SK-N-SH (cell line): ENCODE measurements around the gene MSI1. TPM values are rescaled to one million over a fixed set of nuclear protein-coding genes. Genes with fewer than 3 reads are reported as not detected.

Source experiments
- CTCF ChIA-PET: fragments of 300-600, 350-600 bp; formaldehyde crosslinking; extraction: SDS; loops from one replicate; lab custom pipeline; 2021; lab: Yijun Ruan, JAX
- POLR2A ChIA-PET: fragments of 350-600 bp; sonication (Branson Sonifier 250); formaldehyde crosslinking; extraction: SDS; loops from one replicate; lab custom pipeline; 2020; ENCODE audit warnings: antibody characterized with exemption, inconsistent platforms; lab: Yijun Ruan, JAX
- DNase-seq: peaks from one replicate; pipeline ENCODE4 v3.0.0; 2012
- H2AFZ ChIP-seq: fragments of 200-600 bp; sonication (generic); 2 replicates; pipeline ENCODE4 v1.8.1; 2016; ENCODE audit warnings: antibody characterized with exemption, mild to moderate bottlenecking, low read depth
- H3F3A ChIP-seq: fragments of 200-600 bp; sonication (generic); replicated peaks from 2 replicates; pipeline ENCODE3; 2016; ENCODE audit warnings: antibody characterized with exemption, mild to moderate bottlenecking; ENCODE audit not compliant: insufficient read depth
- H3K27ac ChIP-seq, 2 experiments: fragments of 200-500 bp in 1 of 2; fragments of 200-600 bp in 1 of 2; sonication (Bioruptor generic) in 1 of 2; sonication (generic), shearing (Covaris generic) in 1 of 2; 2 replicates each; pipeline versions ENCODE4 v1.5.1 to v1.6.1; 2014 to 2016; ENCODE audit warnings: low read depth in 2 of 2, inconsistent platforms in 1 of 2, low read length in 1 of 2, mild to moderate bottlenecking in 1 of 2, mixed read lengths in 1 of 2
- H3K27me3 ChIP-seq: fragments of 200-600 bp; sonication (generic), shearing (Covaris generic); 2 replicates; pipeline ENCODE4 v1.6.1; 2016; ENCODE audit warnings: mixed run types; ENCODE audit not compliant: insufficient read depth
- H3K36me3 ChIP-seq, 2 experiments: fragments of 200-500 bp in 1 of 2; fragments of 200-600 bp in 1 of 2; sonication (Bioruptor generic) in 1 of 2; sonication (generic) in 1 of 2; replicated peaks in 1 of 2; 2 replicates each; pipeline versions ENCODE3 to v1.5.1; 2014 to 2016; ENCODE audit warnings: low read length in 1 of 2, mild to moderate bottlenecking in 1 of 2; ENCODE audit not compliant: insufficient read depth in 2 of 2, control insufficient read depth in 1 of 2
- H3K4me1 ChIP-seq, 2 experiments: fragments of 200-500 bp in 1 of 2; fragments of 200-600 bp in 1 of 2; sonication (Bioruptor generic) in 1 of 2; sonication (generic), shearing (Covaris generic) in 1 of 2; 2 replicates each; pipeline versions ENCODE4 v1.5.1 to v1.6.1; 2014 to 2016; ENCODE audit warnings: low read depth in 1 of 2, low read length in 1 of 2, mixed run types in 1 of 2; ENCODE audit not compliant: insufficient read depth in 2 of 2, control insufficient read depth in 1 of 2
- H3K4me2 ChIP-seq: fragments of 200-600 bp; sonication (generic), shearing (Covaris generic); 2 replicates; pipeline ENCODE4 v1.6.1; 2017; ENCODE audit warnings: mixed run types
- H3K4me3 ChIP-seq, 2 experiments: fragments of 200-500 bp in 1 of 2; fragments of 200-600 bp in 1 of 2; sonication (Bioruptor generic) in 1 of 2; sonication (generic), shearing (Covaris generic) in 1 of 2; 2 replicates each; pipeline versions ENCODE4 v1.5.1 to v1.8.1; 2014 to 2016; ENCODE audit warnings: low read depth in 2 of 2, inconsistent platforms in 1 of 2, low read length in 1 of 2, mild to moderate bottlenecking in 1 of 2, mixed read lengths in 1 of 2, moderate library complexity in 1 of 2
- H3K79me2 ChIP-seq: fragments of 200-600 bp; sonication (generic); 2 replicates; pipeline ENCODE4 v1.8.1; 2017; ENCODE audit warnings: mild to moderate bottlenecking; ENCODE audit not compliant: insufficient read depth
- H3K9ac ChIP-seq: fragments of 200-600 bp; sonication (generic); 2 replicates; pipeline ENCODE4 v1.6.1; 2017; ENCODE audit warnings: mixed run types
- H3K9me2 ChIP-seq: fragments of 200-600 bp; sonication (generic); 2 replicates; pipeline ENCODE4 v1.6.1; 2017; ENCODE audit warnings: mixed run types
- H3K9me3 ChIP-seq: fragments of 200-600 bp; sonication (generic); 2 replicates; pipeline ENCODE4 v1.6.1; 2017; ENCODE audit warnings: mixed run types, mild to moderate bottlenecking, moderate library complexity
- H4K20me1 ChIP-seq: fragments of 200-600 bp; sonication (generic); 2 replicates; pipeline ENCODE4 v1.6.1; 2017; ENCODE audit warnings: mild to moderate bottlenecking, mixed run types; ENCODE audit not compliant: insufficient read depth
- CHD2 ChIP-seq: fragments of 150-350 bp; IDR thresholded peaks from 2 replicates; pipeline ENCODE4 v1.6.1; 2018; ENCODE audit warnings: low read length; ENCODE audit not compliant: partially characterized antibody
- CTCF ChIP-seq: fragments of 200-600 bp; sonication (generic); IDR thresholded peaks from 2 replicates; pipeline ENCODE4 v1.6.1; 2017; ENCODE audit warnings: antibody characterized with exemption, mild to moderate bottlenecking, moderate library complexity
- ELF1 ChIP-seq: IDR thresholded peaks from 2 replicates; pipeline ENCODE4 v1.4.0; 2012
- FOSL2 ChIP-seq: IDR thresholded peaks from 2 replicates; pipeline ENCODE4 v1.4.0; 2012; ENCODE audit warnings: low read depth, mild to moderate bottlenecking, moderate library complexity, borderline replicate concordance
- GABPA ChIP-seq: IDR thresholded peaks from 2 replicates; pipeline ENCODE4 v1.4.0; 2012; ENCODE audit warnings: low read depth, mild to moderate bottlenecking
- JUND ChIP-seq: IDR thresholded peaks from 2 replicates; pipeline ENCODE4 v1.4.0; 2012
- MAX ChIP-seq: IDR thresholded peaks from 2 replicates; pipeline ENCODE4 v1.4.0; 2012; ENCODE audit warnings: low read depth
- MEF2A ChIP-seq: IDR thresholded peaks from 2 replicates; pipeline ENCODE4 v1.4.0; 2012; ENCODE audit warnings: low read depth, borderline replicate concordance
- MXI1 ChIP-seq: IDR thresholded peaks from 2 replicates; pipeline ENCODE4 v1.6.1; 2012; ENCODE audit warnings: mild to moderate bottlenecking, low read depth, low read length, improper control_type of control experiment
- NFIC ChIP-seq: IDR thresholded peaks from 2 replicates; pipeline ENCODE4 v1.4.0; 2012; ENCODE audit warnings: borderline replicate concordance
- RAD21 ChIP-seq: IDR thresholded peaks from 2 replicates; pipeline ENCODE4 v1.6.1; 2012; ENCODE audit warnings: mild to moderate bottlenecking, low read length
- SIN3A ChIP-seq: IDR thresholded peaks from 2 replicates; pipeline ENCODE4 v1.6.1; 2012; ENCODE audit warnings: low read depth, mild to moderate bottlenecking, low read length, moderate library complexity, borderline replicate concordance
- SMC3 ChIP-seq: IDR thresholded peaks from 2 replicates; pipeline ENCODE4 v1.6.1; 2012; ENCODE audit warnings: low read depth, low read length, improper control_type of control experiment
- TCF12 ChIP-seq: IDR thresholded peaks from 2 replicates; pipeline ENCODE4 v1.4.0; 2012
- YY1 ChIP-seq: IDR thresholded peaks from 2 replicates; pipeline ENCODE4 v1.4.0; 2012; ENCODE audit warnings: low read depth, mild to moderate bottlenecking
- WGBS: methylation state at CpG from one replicate; pipeline ENCODE4 v1.1.6; 2017; ENCODE audit warnings: low lambda C conversion rate; 5-methylcytosine and 5-hydroxymethylcytosine counted together
- polyA plus RNA-seq, 3 experiments: library from polyadenylated mRNA; depleted of rRNA; stranded (reverse); fragments of >200 nt; gene quantifications; 2 replicates each; pipeline ENCODE4 v1.2.3, GENCODE V29; 2012

Gene MSI1
- polyA plus RNA-seq, 1 of the 3 experiments (the other 2 are of a cell fraction), result 1.7 TPM

GRCh38 chr12:120346681-120347080 is 22.3 kb downstream of the MSI1 start:
- Histone ChIP-seq H3K4me3 (no peak overlapping the region), H3K9me3 (no peaks in the 10 kb centered on the region), H3K27me3 (no peaks in the 10 kb centered on the region), H3K4me2 (no peak overlapping the region), H3K4me1 (no peaks in the 10 kb centered on the region), H3K79me2 (no peaks in the 10 kb centered on the region), H3K9ac (no peak overlapping the region), H3F3A (no peaks in the 10 kb centered on the region), H3K27ac (no peak overlapping the region), H3K36me3 (no peaks in the 10 kb centered on the region), H3K9me2 (no peaks in the 10 kb centered on the region), H4K20me1 (no peaks in the 10 kb centered on the region), H2AFZ (no peak overlapping the region)
- peak; percentile 12; the same call in 1 of the 2 replicates for TF ChIP-seq CTCF
- TF ChIP-seq MAX, result no peak
- POLR2A ChIA-PET, result no interaction called here
- DNase-seq, result no peak
- WGBS, result 89% methylated on average over 7 of the region's 7 CpGs
- CTCF ChIA-PET, result interaction anchor here (1.0 kb wide), 1 partner anchor 10 kb away, joined by 5 read pairs; no protein-coding TSS in a partner anchor

- ChIA-PET POLR2A (no interaction called here), CTCF (interaction anchor here (1.0 kb wide), 1 partner anchor 11 kb away, joined by 5 read pairs; no protein-coding TSS in a partner anchor)
- Histone ChIP-seq H3F3A (no peaks in the 10 kb centered on the region), H3K9ac (no peak overlapping the region), H3K9me2 (no peaks in the 10 kb centered on the region), H3K4me2 (no peak overlapping the region), H3K79me2 (no peaks in the 10 kb centered on the region), H2AFZ (no peak overlapping the region), H3K36me3 (no peaks in the 10 kb centered on the region), H3K4me3 (no peak overlapping the region), H3K9me3 (no peaks in the 10 kb centered on the region), H3K27ac (no peak overlapping the region), H3K27me3 (no peaks in the 10 kb centered on the region), H3K4me1 (no peaks in the 10 kb centered on the region), H4K20me1 (no peaks in the 10 kb centered on the region)
- WGBS, result 89% methylated on average over 11 of the region's 15 CpGs
- DNase-seq, result no peak
- no peak for TF ChIP-seq TCF12
- no peak for TF ChIP-seq JUND
- TF ChIP-seq MXI1, result no peak
- TF ChIP-seq MEF2A, result no peak
- TF ChIP-seq CTCF, result no peak
- TF ChIP-seq GABPA, result no peak
- no peak for TF ChIP-seq SIN3A
- no peak for TF ChIP-seq ELF1
- TF ChIP-seq RAD21, result no peak
- no peak for TF ChIP-seq NFIC
- TF ChIP-seq CHD2, result no peak
- no peak for TF ChIP-seq FOSL2
- no peak for TF ChIP-seq SMC3
- no peak for TF ChIP-seq YY1
These were observed 22.9 kb downstream of the MSI1 start for GRCh38 chr12:120346031-120346430.
